Dermis microvascular lymphatic vessel endothelial cell (primary cell): ENCODE results near the gene ASB1. TPM values are rescaled to one million over a fixed set of nuclear protein-coding genes. Genes with fewer than 3 reads are reported as not detected.
A peak's percentile ranks its signal among the peaks of the same experiment; 100 is the strongest.
"Not testable (repeated sequence)": the region's sequence is repeated elsewhere in the genome, so short reads cannot be mapped to it uniquely, and the experiment has no call there.

ENCODE experiments used
- DNase-seq, 2 donors: peaks; one replicate each; pipeline versions ENCODE4 v3.0.0 to v3.0.0-alpha.2; 2010; ENCODE audit warnings: low read depth in 2 of 2
- total RNA-seq: library from RNA; depleted of rRNA; stranded (reverse); fragments of >200 nt; gene quantifications from 2 replicates; pipeline ENCODE4 v1.2.1, GENCODE V29; 2014

Gene ASB1
- total RNA-seq, 1 donor from 2014 or later: 5.8 TPM

DNA sequence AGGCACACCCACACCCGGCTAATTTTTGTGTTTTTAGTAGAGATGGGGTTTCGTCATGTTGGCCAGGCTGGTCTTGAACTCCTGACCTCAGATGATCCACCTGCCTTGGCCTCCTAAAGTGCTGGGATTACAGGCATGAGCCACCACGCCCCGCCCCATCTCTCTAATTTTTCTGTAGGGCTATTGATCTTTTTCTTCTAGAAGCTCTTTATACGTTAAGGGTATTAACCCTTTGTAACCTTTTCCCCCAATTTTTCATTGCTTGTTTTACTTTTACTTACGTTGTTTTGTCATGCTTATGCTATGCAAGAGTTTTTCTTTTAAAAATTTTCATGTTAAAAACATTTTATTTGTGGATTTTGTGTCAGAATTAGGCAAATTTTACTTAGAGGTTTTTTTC, 15.5 kb downstream of the ASB1 start:
- DNase-seq: not testable (repeated sequence)

GRCh38 chr2:238444242-238444641, 17.5 kb downstream of the ASB1 start:
- no peak for DNase-seq

GRCh38 chr2:238445409-238446190, 18.9 kb downstream of the ASB1 start:
- DNase-seq: no peak

GRCh38 chr2:238446371-238446770, 19.6 kb downstream of the ASB1 start:
- DNase-seq: no peak

DNA sequence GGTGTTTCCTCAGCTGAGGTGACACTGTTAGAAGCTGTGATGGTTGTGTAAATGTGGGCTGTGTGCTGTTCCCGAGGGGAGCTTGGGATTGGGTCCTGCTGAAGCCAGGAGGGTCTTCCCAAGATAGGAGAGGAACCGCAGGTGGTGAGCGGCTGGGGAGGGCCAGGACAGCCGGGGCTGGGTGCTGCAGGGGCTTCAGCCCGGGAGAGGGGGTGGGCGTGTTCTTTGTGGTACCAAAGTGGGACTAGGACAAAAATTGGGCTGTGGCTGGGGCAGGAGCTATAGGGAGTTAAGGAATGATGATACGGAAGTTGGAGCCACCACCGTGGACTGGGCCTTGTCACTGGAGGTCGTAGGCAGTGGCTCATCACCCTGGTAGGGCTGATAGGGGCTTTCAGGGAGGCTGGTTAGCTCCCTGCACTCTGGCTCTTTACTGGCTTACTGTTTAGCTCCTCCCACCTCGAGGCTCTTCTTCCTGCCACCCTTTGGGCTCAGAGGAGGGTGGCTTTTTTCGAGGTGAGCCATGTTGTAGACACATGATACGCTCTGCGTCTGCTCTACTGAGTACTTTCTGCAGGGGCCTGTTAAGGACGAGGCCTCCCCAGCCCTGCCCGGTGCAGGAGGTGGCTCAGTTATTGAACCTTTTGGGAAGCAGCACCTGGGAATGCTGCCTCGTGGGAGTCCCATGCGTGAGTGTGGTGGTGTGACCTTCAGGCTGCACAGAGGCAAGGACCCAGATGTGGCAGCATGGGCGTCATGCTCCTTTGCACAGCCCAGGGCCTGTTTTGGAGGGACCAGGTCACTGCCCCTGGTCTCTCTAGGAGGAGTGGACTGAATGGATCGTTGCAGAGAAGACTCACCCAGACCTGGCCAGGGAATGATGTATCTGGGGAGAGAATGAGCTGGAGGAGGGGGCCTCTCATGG, 21.6 kb downstream of the ASB1 start:
- DNase-seq: no peak

- DNase-seq: no peak
Observed at GRCh38 chr2:238449241-238449640, 22.5 kb downstream of the ASB1 start.

- no peak for DNase-seq
Observed at GRCh38 chr2:238449909-238450417, 23.2 kb downstream of the ASB1 start.

DNA sequence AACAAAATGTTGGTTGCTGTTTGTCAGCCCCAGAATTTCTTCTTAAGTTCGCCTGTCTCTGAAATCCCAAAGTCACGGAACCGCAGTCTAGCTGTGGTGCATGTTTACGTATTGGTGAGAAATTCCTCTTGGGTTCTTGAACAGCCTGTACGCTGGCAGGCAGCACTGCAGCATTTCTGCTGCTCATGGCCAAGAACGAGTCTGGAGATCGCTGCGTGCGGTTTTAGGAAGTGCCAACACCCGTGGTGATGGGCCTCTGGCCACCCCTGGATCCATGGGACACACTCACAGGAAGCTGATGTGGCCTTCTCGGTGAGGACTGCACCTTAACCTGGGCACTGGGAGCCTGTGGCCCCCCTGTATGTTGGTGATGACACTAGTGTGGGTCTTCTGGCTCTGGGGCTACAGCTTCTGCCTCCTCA, 23.7 kb downstream of the ASB1 start:
- DNase-seq: no peak

DNA sequence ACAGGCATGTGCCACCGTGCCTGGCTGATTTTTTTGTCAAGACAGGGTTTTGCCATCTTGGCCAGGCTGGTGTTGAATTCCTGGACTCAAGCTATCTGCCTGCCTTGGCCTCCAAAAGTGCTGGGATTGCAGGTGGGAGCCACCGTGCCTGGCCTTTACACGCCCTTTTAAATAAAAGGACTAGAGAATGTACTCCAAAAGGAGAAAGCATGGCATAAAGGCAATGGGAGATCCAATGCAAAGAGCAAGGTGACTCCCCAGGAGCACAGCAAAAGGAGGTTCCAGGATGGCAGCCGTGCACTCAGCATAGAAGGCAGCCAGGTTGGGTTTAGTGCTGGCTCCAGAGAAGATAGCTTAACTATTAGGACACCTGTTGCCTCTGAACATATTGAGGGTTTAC, 27.1 kb downstream of the ASB1 start:
- DNase-seq: no peak

- DNase-seq: no peak
Observed at GRCh38 chr2:238456449-238456848, 29.7 kb downstream of the ASB1 start.

GRCh38 chr2:238456970-238457926, 30.5 kb downstream of the ASB1 start:
- no peak for DNase-seq

DNA sequence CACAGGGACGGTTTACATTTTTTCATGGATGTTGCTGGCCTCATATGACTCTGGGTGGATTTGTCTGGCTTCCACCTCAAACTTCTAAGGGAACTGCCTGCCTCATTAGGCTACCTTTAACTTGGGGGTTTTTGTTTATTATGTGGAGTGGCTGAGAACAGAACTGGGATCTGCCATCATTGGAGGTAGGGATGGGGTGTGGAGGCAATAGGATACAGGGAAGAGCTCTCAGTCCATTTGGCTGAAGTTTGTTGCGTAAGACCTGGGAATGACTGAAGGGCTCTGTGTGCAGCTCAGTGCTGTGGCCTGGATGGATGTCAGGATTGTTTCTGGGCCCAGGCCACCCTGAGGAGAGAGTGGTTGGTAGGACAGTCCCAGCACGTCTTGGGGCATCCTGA, 31.2 kb downstream of the ASB1 start:
- DNase-seq: no peak

DNA sequence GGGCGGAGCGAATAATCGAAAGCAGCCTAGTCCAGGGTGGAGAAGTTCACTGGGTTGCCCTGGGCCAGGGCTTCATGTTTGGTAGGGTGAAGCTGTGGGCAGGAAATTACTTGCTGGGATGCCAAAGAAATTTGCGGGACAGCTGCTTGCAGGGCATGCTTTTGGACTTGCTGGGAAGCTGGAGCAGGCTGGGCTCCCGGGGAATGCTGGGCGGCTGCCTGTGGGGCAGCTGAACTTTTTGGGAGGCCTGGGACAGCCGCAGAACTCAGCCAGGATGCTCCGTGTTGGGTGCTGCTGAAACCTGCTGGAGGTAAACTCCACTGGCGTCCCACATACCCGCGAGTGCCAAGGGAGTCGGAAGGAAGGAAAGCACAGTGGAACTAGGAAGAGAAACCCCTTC, 31.9 kb downstream of the ASB1 start:
- DNase-seq: no peak

- DNase-seq: no peak
Observed at GRCh38 chr2:238459081-238459629, 32.4 kb downstream of the ASB1 start.

GRCh38 chr2:238461051-238461450, 34.3 kb downstream of the ASB1 start:
- DNase-seq: no peak

- no peak for DNase-seq
Observed at GRCh38 chr2:238461491-238461890, 34.8 kb downstream of the ASB1 start.

DNA sequence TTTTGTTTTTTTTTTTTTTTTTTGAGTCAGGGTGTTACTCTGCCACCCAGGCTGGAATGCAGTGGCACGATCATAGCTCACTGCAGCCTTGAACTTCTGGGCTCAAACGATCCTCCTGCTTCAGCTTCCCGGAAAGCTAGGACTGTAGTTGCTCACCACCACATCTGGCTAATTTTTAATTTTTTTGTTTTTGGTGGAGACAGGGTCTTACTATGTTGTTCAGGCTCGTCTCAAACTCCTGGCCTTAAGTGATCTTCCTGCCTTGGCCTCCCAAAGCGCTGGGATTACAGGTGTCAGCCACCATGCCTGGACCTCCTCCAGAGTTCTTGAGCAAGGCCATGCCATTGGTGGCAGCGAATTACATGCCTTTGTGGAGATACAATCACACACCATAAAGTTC, 35.2 kb downstream of the ASB1 start:
- DNase-seq: no peak

GRCh38 chr2:238462782-238463396, 36.2 kb downstream of the ASB1 start:
- peak; percentile 56 to 63 for DNase-seq

DNA sequence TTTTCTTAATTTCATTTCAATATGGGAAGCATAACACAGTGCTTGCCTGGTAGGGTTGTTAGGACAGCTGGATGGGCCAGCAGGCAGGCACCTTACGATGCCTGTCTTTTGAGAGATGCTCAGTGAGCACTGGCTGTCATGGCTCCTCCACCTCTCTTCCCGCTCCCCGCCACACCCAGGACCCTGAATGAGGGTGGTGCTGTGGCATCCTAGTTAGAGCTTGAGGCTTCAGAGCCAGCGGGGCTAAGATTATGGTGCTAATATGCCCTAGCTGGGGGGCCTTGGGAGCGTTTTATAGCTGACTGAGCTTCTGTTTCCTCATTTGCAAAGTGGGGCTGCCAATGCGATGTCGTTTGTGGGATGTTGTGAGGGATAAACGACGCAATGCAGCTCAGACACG, 37.7 kb downstream of the ASB1 start:
- DNase-seq: no peak

GRCh38 chr2:238465487-238466242, 38.9 kb downstream of the ASB1 start:
- DNase-seq: no peak
